ENCODE data around the gene TMEM26. TPM values are rescaled to one million over a fixed set of nuclear protein-coding genes. Genes with fewer than 3 reads are reported as not detected.

The TMEM26 gene
- total RNA-seq, 1 experiment from 2014 or later = not detected

Other genes starting within 250 kb of the TMEM26 start
- gene CABCOCO1, start 209.5 kb upstream of the TMEM26 start, total RNA-seq (2014; rRNA removed; shearing (Covaris generic)) = 0.33 and 1.1 TPM in 2 replicates

Data from A172 (cell line).